H9 (cell line): ENCODE results near the gene CACNA2D3. TPM values are rescaled to one million over a fixed set of nuclear protein-coding genes. Genes with fewer than 3 reads are reported as not detected.

Source experiments
- DNase-seq: peaks from one replicate; pipeline ENCODE4 v3.0.0-alpha.2; 2017
- H2AFZ ChIP-seq: one replicate; pipeline ENCODE4 v1.6.1; 2013; ENCODE audit warnings: mild to moderate bottlenecking, low read length, control low read depth, moderate library complexity
- H2AK5ac ChIP-seq: 2 replicates; pipeline ENCODE4 v1.6.1; 2013; ENCODE audit warnings: low read length, control low read depth, mixed read lengths; ENCODE audit not compliant: insufficient read length
- H2BK120ac ChIP-seq: one replicate; pipeline ENCODE4 v1.6.1; 2013; ENCODE audit warnings: low read depth, mild to moderate bottlenecking, low read length, control low read depth, inconsistent platforms; ENCODE audit not compliant: poor library complexity, severe bottlenecking
- H2BK12ac ChIP-seq: 2 replicates; pipeline ENCODE4 v1.6.1; 2013; ENCODE audit warnings: low read length, control low read depth, mixed read lengths, low read depth; ENCODE audit not compliant: insufficient read length
- H2BK15ac ChIP-seq: 2 replicates; pipeline ENCODE4 v1.6.1; 2013; ENCODE audit warnings: low read depth, low read length, control low read depth
- H2BK20ac ChIP-seq: one replicate; pipeline ENCODE4 v1.6.1; 2013; ENCODE audit warnings: low read depth, mild to moderate bottlenecking, low read length, control low read depth, inconsistent platforms; ENCODE audit not compliant: poor library complexity, severe bottlenecking
- H2BK5ac ChIP-seq: 2 replicates; pipeline ENCODE4 v1.6.1; 2013; ENCODE audit warnings: low read length, control low read depth, mixed read lengths; ENCODE audit not compliant: insufficient read length
- H3K14ac ChIP-seq: 2 replicates; pipeline ENCODE4 v1.6.1; 2013; ENCODE audit warnings: low read length, control low read depth; ENCODE audit not compliant: insufficient read depth
- H3K18ac ChIP-seq: 2 replicates; pipeline ENCODE4 v1.6.1; 2013; ENCODE audit warnings: low read depth, mild to moderate bottlenecking, mixed read lengths, low read length, control low read depth; ENCODE audit not compliant: insufficient read length
- H3K23ac ChIP-seq: 2 replicates; pipeline ENCODE4 v1.6.1; 2013; ENCODE audit warnings: low read length, control low read depth, mixed read lengths, low read depth; ENCODE audit not compliant: insufficient read length
- H3K23me2 ChIP-seq: 2 replicates; pipeline ENCODE4 v1.6.1; 2013; ENCODE audit warnings: low read depth, mild to moderate bottlenecking, mixed read lengths, low read length, control low read depth; ENCODE audit not compliant: insufficient read length, poor library complexity, severe bottlenecking
- H3K27ac ChIP-seq: 2 replicates; pipeline ENCODE4 v1.5.1; 2013; ENCODE audit warnings: low read length, control low read depth, mixed read lengths, low read depth; ENCODE audit not compliant: insufficient read length
- H3K27me3 ChIP-seq: 2 replicates; pipeline ENCODE4 v1.6.1; 2013; ENCODE audit warnings: low read length, control low read depth, inconsistent platforms; ENCODE audit not compliant: insufficient read depth
- H3K4ac ChIP-seq: 2 replicates; pipeline ENCODE4 v1.6.1; 2013; ENCODE audit warnings: low read depth, mild to moderate bottlenecking, control low read depth, inconsistent platforms, low read length, moderate library complexity
- H3K4me1 ChIP-seq: 2 replicates; pipeline ENCODE4 v1.6.1; 2013; ENCODE audit warnings: low read length, control low read depth, inconsistent platforms; ENCODE audit not compliant: insufficient read depth
- H3K4me2 ChIP-seq: 2 replicates; pipeline ENCODE4 v1.6.1; 2013; ENCODE audit warnings: low read length, control low read depth, mixed read lengths; ENCODE audit not compliant: insufficient read length, insufficient read depth
- H3K56ac ChIP-seq: 2 replicates; pipeline ENCODE4 v1.6.1; 2013; ENCODE audit warnings: low read depth, mild to moderate bottlenecking, mixed read lengths, low read length, control low read depth; ENCODE audit not compliant: insufficient read length
- H3K79me1 ChIP-seq: 2 replicates; pipeline ENCODE4 v1.6.1; 2013; ENCODE audit warnings: low read depth, mild to moderate bottlenecking, moderate library complexity, low read length, control low read depth, inconsistent platforms; ENCODE audit not compliant: insufficient read depth, poor library complexity, severe bottlenecking
- H3K79me2 ChIP-seq: 2 replicates; pipeline ENCODE4 v1.6.1; 2013; ENCODE audit warnings: low read length, control low read depth, inconsistent platforms; ENCODE audit not compliant: insufficient read depth
- H3K9ac ChIP-seq: 2 replicates; pipeline ENCODE4 v1.6.1; 2013; ENCODE audit warnings: low read length, control low read depth, mixed read lengths; ENCODE audit not compliant: insufficient read length; ENCODE audit errors: extremely low read depth
- H3K9me3 ChIP-seq: one replicate; pipeline ENCODE4 v1.6.1; 2013; ENCODE audit warnings: low read depth, low read length, inconsistent platforms; ENCODE audit not compliant: control insufficient read depth
- H3T11ph ChIP-seq: one replicate; pipeline ENCODE4 v1.6.1; 2013; ENCODE audit warnings: mild to moderate bottlenecking, low read length, control low read depth, inconsistent platforms
- H4K20me1 ChIP-seq: one replicate; pipeline ENCODE4 v1.6.1; 2013; ENCODE audit not compliant: control insufficient read depth, insufficient read length, insufficient read depth
- H4K5ac ChIP-seq: 2 replicates; pipeline ENCODE4 v1.6.1; 2013; ENCODE audit warnings: low read depth, mild to moderate bottlenecking, mixed read lengths, low read length, control low read depth; ENCODE audit not compliant: insufficient read length
- H4K8ac ChIP-seq: replicated peaks from 2 replicates; pipeline ENCODE4 v1.6.1; 2013; ENCODE audit warnings: low read length, control low read depth, mixed read lengths, low read depth; ENCODE audit not compliant: insufficient read length
- H4K91ac ChIP-seq: 2 replicates; pipeline ENCODE4 v1.6.1; 2013; ENCODE audit warnings: low read depth, mild to moderate bottlenecking, moderate library complexity, mixed read lengths, low read length, control low read depth; ENCODE audit not compliant: insufficient read length
- H3K27ac Mint-ChIP-seq, 3 experiments: 2 replicates in 2 of 3; 3 replicates in 1 of 3; pipeline ENCODE4 v1.8.0; 2020 to 2021; ENCODE audit warnings: mixed read lengths in 3 of 3, mild to moderate bottlenecking in 1 of 3, moderate library complexity in 1 of 3
- H3K27me3 Mint-ChIP-seq: 2 replicates; pipeline ENCODE4 v1.8.0; 2021; ENCODE audit warnings: low read depth, mild to moderate bottlenecking, moderate library complexity, mixed read lengths
- H3K36me3 Mint-ChIP-seq, 3 experiments: 2 replicates in 2 of 3; 3 replicates in 1 of 3; pipeline ENCODE4 v1.8.0; 2020 to 2021; ENCODE audit warnings: low read depth in 3 of 3, mixed read lengths in 3 of 3; ENCODE audit not compliant: insufficient read depth in 1 of 3
- H3K4me1 Mint-ChIP-seq, 2 experiments: 2 replicates each; pipeline ENCODE4 v1.8.0; 2020; ENCODE audit warnings: mixed read lengths in 2 of 2
- H3K4me3 Mint-ChIP-seq, 2 experiments: 2 replicates in 1 of 2; 3 replicates in 1 of 2; pipeline ENCODE4 v1.8.0; 2020 to 2021; ENCODE audit warnings: mild to moderate bottlenecking in 2 of 2, mixed read lengths in 2 of 2, moderate library complexity in 1 of 2
- H3K9me3 Mint-ChIP-seq, 2 experiments: 2 replicates in 1 of 2; 3 replicates in 1 of 2; pipeline ENCODE4 v1.8.0; 2020; ENCODE audit warnings: mild to moderate bottlenecking in 2 of 2, mixed read lengths in 2 of 2, moderate library complexity in 1 of 2
- CTCF ChIP-seq: fragments of 200-600 bp; sonication (generic); conservative IDR thresholded peaks from 3 replicates; pipeline ENCODE4 v1.8.0; 2021; ENCODE audit warnings: antibody characterized with exemption, mild to moderate bottlenecking
- WGBS: extraction: QIAGEN DNeasy Blood & Tissue Kit; methylation state at CpG from one replicate; pipeline ENCODE4 v1.1.7; 2013; ENCODE audit warnings: missing lambda C conversion rate, low lambda C conversion rate, mixed read lengths; ENCODE audit not compliant: insufficient read length; ENCODE audit errors: extremely low coverage; 5-methylcytosine and 5-hydroxymethylcytosine counted together
- total RNA-seq: library from RNA; stranded (reverse); gene quantifications from 2 replicates; pipeline ENCODE4 v1.2.1, GENCODE V29; 2021

Gene CACNA2D3
- total RNA-seq, 1 experiment from 2014 or later = 3.2 TPM

- H3K4me1 ChIP-seq = no peaks in the 10 kb centered on the region
- H2BK15ac ChIP-seq = no peak overlapping the region
- no peak for DNase-seq
- no peak overlapping the region for H3T11ph ChIP-seq
- Mint-ChIP-seq H3K4me1 (no peaks in the 10 kb centered on the region), H3K27me3 (no peaks in the 10 kb centered on the region), H3K27ac (no peak overlapping the region), H3K36me3 (peaks cover 6 to 10% (median 8%) of the 10 kb centered on the region in 3 experiments; a peak in 6 of 7 replicates), H3K9me3 (peaks cover 3 to 5% of the 10 kb centered on the region in 2 experiments; a peak in 2 of 5 replicates), H3K4me3 (no peak overlapping the region)
- no peaks in the 10 kb centered on the region for H3K79me1 ChIP-seq
- H3K9me3 ChIP-seq = peaks cover 2% of the 10 kb centered on the region
- no peak overlapping the region for H3K56ac ChIP-seq
- no peaks in the 10 kb centered on the region for H4K20me1 ChIP-seq
- no peak overlapping the region for H3K9ac ChIP-seq
- no peak overlapping the region for H2BK20ac ChIP-seq
- H4K5ac ChIP-seq = no peak overlapping the region
- H2BK12ac ChIP-seq = no peak overlapping the region
- H3K23me2 ChIP-seq = no peaks in the 10 kb centered on the region
- H3K79me2 ChIP-seq = no peaks in the 10 kb centered on the region
- H3K4me2 ChIP-seq = no peak overlapping the region
- no peak overlapping the region for H2AK5ac ChIP-seq
- no peak for TF ChIP-seq CTCF
- no peaks in the 10 kb centered on the region for H3K27me3 ChIP-seq
- no peak overlapping the region for H3K18ac ChIP-seq
- H2BK120ac ChIP-seq = no peak overlapping the region
- H3K4ac ChIP-seq = no peak overlapping the region
- H3K27ac ChIP-seq = no peak overlapping the region
- H3K23ac ChIP-seq = no peak overlapping the region
- H4K8ac ChIP-seq = no peak overlapping the region
- no CpG with 5 or more reads among the region's 2 CpGs for WGBS
- H3K14ac ChIP-seq = no peak overlapping the region
- no peak overlapping the region for H2BK5ac ChIP-seq
- H4K91ac ChIP-seq = no peak overlapping the region
- H2AFZ ChIP-seq = no peak overlapping the region
Measured at GRCh38 chr3:54917174-54917573, 794.8 kb downstream of the CACNA2D3 start.
